RWPE1 (cell line): ENCODE data around the gene TTC34.
A peak's percentile ranks its signal among the peaks of the same experiment; 100 is the strongest.

ENCODE experiments used
- CTCF ChIA-PET: fragments of 350-600 bp; sonication (Branson Sonifier 250); formaldehyde crosslinking; extraction: SDS; loops from one replicate; lab custom pipeline; 2021; lab: Yijun Ruan, JAX
- POLR2A ChIA-PET: fragments of 400-600 bp; formaldehyde crosslinking; extraction: SDS; loops from one replicate; lab custom pipeline; 2020; ENCODE audit warnings: antibody characterized with exemption; ENCODE audit not compliant: low non-redundant PET; lab: Yijun Ruan, JAX
- DNase-seq: peaks from one replicate; pipeline ENCODE4 v3.0.0; 2012; ENCODE audit warnings: low spot score
- H3K27ac ChIP-seq: fragments of 450-650 bp; 2 replicates; pipeline ENCODE4 v1.5.1; 2017
- CTCF ChIP-seq: fragments of 450-650 bp; conservative IDR thresholded peaks from 2 replicates; pipeline ENCODE4 v1.5.1; 2017; ENCODE audit warnings: low read depth, mild to moderate bottlenecking

Gene TTC34

GRCh38 chr1:2612591-2613365, 188.7 kb downstream of the TTC34 start:
- DNase-seq: no peak
- ChIA-PET POLR2A (no interaction called here), CTCF (interaction anchor here (0.6 to 0.7 kb wide), 2 partner anchors 52 to 196 kb away, joined by 3 to 4 read pairs; no protein-coding TSS in a partner anchor)
- TF ChIP-seq CTCF: no peak
- no peak overlapping the region for H3K27ac ChIP-seq

GRCh38 chr1:2611621-2612437, 189.7 kb downstream of the TTC34 start:
- H3K27ac ChIP-seq: no peak overlapping the region
- DNase-seq: no peak
- POLR2A ChIA-PET: no interaction called here
- CTCF ChIA-PET: no interaction called here
- TF ChIP-seq CTCF: no peak

GRCh38 chr1:2611031-2611501, 190.4 kb downstream of the TTC34 start:
- peak; percentile 70 for DNase-seq
- H3K27ac ChIP-seq: no peak overlapping the region
- ChIA-PET POLR2A (no interaction called here), CTCF (no interaction called here)
- no peak for TF ChIP-seq CTCF

- POLR2A ChIA-PET: no interaction called here
- CTCF ChIA-PET: no interaction called here
- DNase-seq: no peak
- no peak for TF ChIP-seq CTCF
- H3K27ac ChIP-seq: no peak overlapping the region
Measured at GRCh38 chr1:2610036-2610959, 191.2 kb downstream of the TTC34 start.

- ChIA-PET CTCF (no interaction called here), POLR2A (no interaction called here)
- no peak overlapping the region for H3K27ac ChIP-seq
- DNase-seq: no peak
- TF ChIP-seq CTCF: no peak
Measured at GRCh38 chr1:2609319-2610035, 192.0 kb downstream of the TTC34 start.
